T1000 (cell line): ENCODE measurements around the gene GPX1.
"Not testable (repeated sequence)": the region's sequence is repeated elsewhere in the genome, so short reads cannot be mapped to it uniquely, and the experiment has no call there.

Experiments
- DNase-seq: peaks from one replicate; lab custom pipeline; 2025; ENCODE audit warnings: mixed read lengths; lab: John Stamatoyannopoulos, UW

The GPX1 gene

GRCh38 chr3:49358217-49358883 is at the start of gene GPX1:
Gene GPX1, minus strand, starts transcription at chr3:49358353. Its CDS starts 75 bp downstream, at chr3:49358278.
- peak; percentile 93 for DNase-seq

- DNase-seq, result no peak
Measured at GRCh38 chr3:49406571-49407565, 48.7 kb upstream of the GPX1 start.

- DNase-seq, result not testable (repeated sequence)
Measured at GRCh38 chr3:49405570-49405969, 47.4 kb upstream of the GPX1 start.

GRCh38 chr3:49403891-49404290 is 45.7 kb upstream of the GPX1 start:
- DNase-seq, result no peak

GRCh38 chr3:49401766-49402165 is 43.6 kb upstream of the GPX1 start:
- DNase-seq, result no peak

GRCh38 chr3:49399461-49399860 is 41.3 kb upstream of the GPX1 start:
- DNase-seq, result no peak

- no peak for DNase-seq
Measured at GRCh38 chr3:49397470-49397869, 39.3 kb upstream of the GPX1 start.

- DNase-seq, result not testable (repeated sequence)
Measured at GRCh38 chr3:49391310-49391709, 33.2 kb upstream of the GPX1 start.

- DNase-seq, result no peak
Measured at GRCh38 chr3:49389297-49389696, 31.1 kb upstream of the GPX1 start.

- DNase-seq, result no peak
Measured at GRCh38 chr3:49388289-49388820, 30.2 kb upstream of the GPX1 start.

GRCh38 chr3:49387721-49388120 is 29.6 kb upstream of the GPX1 start:
- no peak for DNase-seq

- DNase-seq, result no peak
Measured at GRCh38 chr3:49386056-49386756, 28.1 kb upstream of the GPX1 start.

- no peak for DNase-seq
Measured at GRCh38 chr3:49385617-49386016, 27.5 kb upstream of the GPX1 start.

GRCh38 chr3:49383387-49383786 is 25.2 kb upstream of the GPX1 start:
- DNase-seq, result no peak

- no peak for DNase-seq
Measured at GRCh38 chr3:49378249-49378895, 20.2 kb upstream of the GPX1 start.

- DNase-seq, result no peak
Measured at GRCh38 chr3:49377483-49377882, 19.3 kb upstream of the GPX1 start.

GRCh38 chr3:49371946-49372345 is 13.8 kb upstream of the GPX1 start:
- DNase-seq, result no peak

GRCh38 chr3:49370585-49371290 is 12.6 kb upstream of the GPX1 start:
- no peak for DNase-seq

- no peak for DNase-seq
Measured at GRCh38 chr3:49362561-49362960, 4.4 kb upstream of the GPX1 start.

- DNase-seq, result no peak
Measured at GRCh38 chr3:49359623-49360022, 1.5 kb upstream of the GPX1 start.

- no peak for DNase-seq
Measured at GRCh38 chr3:49358884-49359225, 702 bp upstream of the GPX1 start.
